ENCODE measurements around the gene KRTAP5-1.

GRCh38 chr11:1598816-1599215, 13.7 kb upstream of the KRTAP5-1 start:
- TF ChIP-seq CTCF (IDR thresholded peaks at IDR 0.05) (no peak), EP300 (IDR thresholded peaks at IDR 0.05) (no peak), POLR2AphosphoS5 (IDR thresholded peaks at IDR 0.05) (no peak), POLR2A (IDR thresholded peaks at IDR 0.05) (no peak)

All from sigmoid colon (tissue), 4 donors.